ENCODE results near the gene FGFBP1.

FGFBP1 gene

DNA sequence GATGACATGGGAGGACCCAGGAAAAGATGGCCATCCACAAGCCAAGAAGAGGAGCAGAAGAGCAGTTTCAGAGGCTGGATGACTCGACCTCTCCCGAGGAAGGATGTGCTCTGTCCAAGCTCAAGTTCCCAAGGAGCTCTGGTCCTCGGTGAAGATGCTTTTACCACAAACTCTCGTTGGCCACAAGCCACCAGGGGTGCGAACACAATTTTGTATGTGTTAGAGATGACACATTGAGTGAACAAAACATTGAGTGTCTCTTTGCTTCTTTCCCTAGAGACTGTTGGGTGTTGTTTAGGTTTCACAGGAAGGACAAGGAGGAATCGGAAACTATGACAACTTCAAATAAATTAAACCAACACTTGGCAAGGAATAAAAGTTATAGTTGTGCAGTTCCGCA is 26.3 kb downstream of the FGFBP1 start:
- no peak for DNase-seq (ENCODE audit: low read depth)

DNA sequence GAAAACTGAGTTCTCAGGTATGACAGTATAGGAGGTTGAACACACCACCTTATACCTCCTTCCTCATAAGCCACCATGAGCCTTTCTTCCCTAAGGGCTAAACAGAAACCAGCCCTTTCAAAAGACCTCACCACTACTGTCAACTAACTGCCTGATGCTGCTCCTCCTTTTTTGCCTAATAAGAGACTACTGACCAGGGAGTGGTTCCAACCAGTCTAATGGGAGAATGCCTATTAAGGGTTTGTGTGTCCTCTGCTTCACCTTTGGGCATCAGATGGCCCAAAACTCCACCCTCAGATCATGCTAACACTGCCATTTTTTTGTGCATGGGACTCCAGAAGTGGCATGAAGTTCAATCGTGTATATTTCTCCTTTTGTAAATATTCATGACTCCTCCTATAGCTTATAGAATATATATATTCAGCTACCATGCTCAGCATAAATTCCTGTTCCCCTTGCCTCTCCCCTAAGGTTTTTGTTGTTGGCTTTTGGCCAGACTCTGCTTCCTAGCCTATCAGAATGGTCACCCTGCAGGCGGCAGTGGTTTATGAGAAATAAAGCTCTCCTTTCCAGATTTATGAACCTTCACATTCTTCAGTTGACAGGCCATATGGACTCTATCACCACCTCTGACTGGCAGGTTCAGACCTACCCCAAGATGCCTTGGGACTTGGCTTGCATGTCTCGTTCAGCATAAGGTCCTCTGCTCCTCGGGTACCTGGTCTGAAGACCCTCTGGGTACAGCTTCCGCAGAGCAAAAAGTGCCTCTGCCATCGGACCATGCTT is 28.2 kb downstream of the FGFBP1 start:
- no peak for DNase-seq (ENCODE audit: low read depth)

DNA sequence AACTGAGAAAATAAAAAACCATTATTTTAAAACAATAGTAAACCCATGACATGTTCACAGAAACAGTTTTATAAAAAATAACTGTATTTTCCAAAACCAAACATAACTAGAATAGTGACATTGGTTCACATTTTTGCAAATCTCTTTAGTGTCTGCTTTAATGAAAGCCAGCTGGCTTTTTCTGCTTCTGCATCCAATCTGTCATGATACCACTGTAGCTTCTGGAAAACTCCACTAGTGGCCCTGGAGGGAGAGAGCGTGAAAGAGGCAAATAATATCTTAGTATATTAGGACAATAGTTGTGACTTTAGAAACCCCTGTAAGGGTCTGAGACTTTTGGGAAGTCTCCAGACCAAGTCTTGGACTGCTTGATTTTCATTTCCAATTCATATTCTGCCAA is 31.1 kb downstream of the FGFBP1 start:
- no peak for DNase-seq (ENCODE audit: low read depth)

DNA sequence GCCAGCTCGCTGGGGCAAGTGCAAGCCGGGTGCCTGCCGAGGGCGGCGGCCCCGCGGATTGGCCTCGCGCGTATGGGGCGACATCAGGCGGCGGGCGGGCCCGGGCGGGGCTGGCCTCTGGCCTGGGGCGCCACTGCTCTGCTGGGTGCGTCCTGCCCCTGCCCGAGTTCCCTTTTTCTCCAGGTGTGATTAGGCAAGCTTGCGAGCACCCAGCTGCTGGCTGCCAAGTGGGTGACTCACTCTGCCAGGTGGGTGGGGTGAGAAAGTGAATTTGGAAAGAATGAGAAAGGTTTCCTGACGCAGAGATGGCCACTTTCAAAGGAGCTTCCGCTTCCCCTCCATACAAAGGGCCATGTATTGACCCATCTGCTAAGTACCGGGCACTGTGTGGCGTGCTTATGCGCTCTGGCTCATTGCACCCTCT is 32.5 kb downstream of the FGFBP1 start:
- DNase-seq (ENCODE audit: low read depth) = no peak

DNA sequence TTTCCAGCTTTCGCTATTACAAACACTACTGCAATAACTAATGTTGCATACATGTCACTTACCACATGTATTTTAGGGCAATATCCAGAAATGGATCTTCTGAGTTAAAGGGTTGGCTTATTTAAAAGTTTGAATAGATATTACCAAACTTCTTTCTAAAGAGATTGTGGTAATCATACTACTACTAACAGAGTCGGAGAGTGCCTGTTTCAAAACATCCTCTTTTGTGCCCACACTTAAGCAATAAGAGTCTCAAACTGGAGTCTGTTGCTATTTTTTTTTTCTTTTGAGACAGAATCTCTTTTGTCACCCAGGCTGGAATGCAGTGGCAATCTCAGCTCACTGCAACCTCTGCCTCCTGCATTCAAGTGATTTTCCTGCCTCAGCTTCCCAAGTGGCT is 35.8 kb downstream of the FGFBP1 start:
- no peak for DNase-seq (ENCODE audit: low read depth)

DNA sequence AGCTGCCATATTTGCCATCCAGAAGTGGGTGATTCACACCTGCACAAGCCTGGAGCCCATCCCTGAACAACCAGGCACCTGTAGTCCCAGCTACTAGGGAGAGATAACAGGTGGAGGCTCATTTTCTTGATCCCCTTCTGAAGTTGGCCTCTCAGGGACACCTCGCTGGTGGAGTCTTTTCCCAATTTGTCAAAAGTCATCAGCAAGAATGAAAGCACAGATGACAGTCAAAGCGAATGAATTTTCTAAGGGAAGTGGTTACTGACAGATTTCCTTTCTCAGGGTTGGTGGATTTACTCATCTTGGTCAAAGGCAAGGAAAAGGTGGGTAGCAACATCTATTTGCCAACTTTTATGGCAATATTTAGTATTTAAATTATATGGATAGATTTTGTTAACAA is 36.5 kb downstream of the FGFBP1 start:
- DNase-seq (ENCODE audit: low read depth) = no peak

DNA sequence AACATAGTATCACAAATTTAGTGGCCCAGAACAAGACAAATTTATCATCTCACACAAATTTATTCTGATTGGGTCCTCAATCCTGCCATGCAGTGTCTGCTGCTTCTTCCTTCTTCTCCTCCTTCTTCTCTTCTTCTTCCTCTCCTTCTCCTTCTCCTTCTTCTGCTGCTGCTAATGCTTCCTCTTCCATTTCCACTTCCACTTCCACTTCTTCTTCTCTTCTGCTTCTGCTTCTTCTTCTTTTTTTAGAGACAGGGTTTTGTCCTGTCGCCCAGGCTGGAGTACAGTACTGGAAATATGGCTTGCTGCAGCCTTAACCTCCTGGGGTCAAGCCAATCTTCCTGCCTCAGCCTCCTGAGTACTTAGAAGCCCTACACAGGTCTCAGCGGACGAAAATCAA is 37.5 kb downstream of the FGFBP1 start:
- DNase-seq (ENCODE audit: low read depth) = no peak

DNA sequence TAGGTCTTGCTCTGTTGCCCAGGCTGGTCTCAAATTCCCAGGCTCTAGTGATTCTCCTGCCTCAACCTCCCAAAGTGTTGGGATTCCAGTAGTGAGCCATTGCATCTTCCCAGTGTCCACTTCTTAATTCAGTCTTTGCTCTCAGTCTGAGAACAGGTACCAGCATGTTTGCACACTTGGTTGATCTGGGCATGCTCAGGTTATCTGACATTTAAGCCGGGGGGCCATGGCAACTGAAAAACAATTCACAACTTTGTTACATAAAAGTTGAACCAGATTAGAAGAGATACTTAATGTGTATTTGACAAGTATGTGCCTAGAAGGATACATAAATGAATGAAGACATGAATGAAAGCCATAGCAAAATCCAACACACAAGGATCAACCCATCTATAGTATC is 39.0 kb downstream of the FGFBP1 start:
- DNase-seq (ENCODE audit: low read depth) = no peak

DNA sequence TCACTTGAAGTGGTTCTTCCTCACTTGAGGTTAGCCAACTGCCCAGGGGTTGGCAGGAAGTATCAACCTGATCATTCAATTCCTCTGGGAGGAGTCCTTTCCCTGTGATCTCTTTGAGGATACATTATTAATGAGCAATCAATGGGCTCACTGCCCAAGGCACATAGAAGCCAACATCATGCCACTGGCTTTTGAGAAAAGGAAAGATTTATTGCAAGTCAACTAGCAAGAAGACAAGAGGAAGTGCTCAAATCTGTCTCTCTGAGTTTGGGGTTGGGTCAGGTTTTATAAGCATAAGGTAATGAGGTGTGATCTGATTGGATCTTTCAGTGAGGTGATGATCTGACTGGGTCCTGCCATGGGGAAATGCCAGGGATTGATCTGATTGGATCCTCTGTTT is 39.6 kb downstream of the FGFBP1 start:
- no peak for DNase-seq (ENCODE audit: low read depth)

DNA sequence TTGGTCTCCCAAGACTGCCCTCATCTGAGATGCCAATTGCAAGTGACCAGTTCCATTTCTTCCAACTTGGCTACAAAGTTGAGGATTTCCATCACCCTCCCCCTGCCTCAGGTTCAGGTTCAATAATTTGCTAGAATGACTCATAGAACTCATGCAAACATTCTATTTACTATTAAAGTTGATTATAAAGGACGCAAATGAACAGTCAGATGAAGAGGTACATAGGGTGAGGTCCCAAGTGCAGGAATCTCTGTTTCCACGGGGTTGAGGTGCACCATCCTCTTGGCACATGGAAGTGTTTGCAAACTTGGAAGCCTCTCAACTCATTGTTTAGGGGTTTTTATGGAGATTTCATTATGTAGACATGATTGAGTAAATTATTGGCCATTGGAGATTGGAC is 41.0 kb downstream of the FGFBP1 start:
- no peak for DNase-seq (ENCODE audit: low read depth)

DNA sequence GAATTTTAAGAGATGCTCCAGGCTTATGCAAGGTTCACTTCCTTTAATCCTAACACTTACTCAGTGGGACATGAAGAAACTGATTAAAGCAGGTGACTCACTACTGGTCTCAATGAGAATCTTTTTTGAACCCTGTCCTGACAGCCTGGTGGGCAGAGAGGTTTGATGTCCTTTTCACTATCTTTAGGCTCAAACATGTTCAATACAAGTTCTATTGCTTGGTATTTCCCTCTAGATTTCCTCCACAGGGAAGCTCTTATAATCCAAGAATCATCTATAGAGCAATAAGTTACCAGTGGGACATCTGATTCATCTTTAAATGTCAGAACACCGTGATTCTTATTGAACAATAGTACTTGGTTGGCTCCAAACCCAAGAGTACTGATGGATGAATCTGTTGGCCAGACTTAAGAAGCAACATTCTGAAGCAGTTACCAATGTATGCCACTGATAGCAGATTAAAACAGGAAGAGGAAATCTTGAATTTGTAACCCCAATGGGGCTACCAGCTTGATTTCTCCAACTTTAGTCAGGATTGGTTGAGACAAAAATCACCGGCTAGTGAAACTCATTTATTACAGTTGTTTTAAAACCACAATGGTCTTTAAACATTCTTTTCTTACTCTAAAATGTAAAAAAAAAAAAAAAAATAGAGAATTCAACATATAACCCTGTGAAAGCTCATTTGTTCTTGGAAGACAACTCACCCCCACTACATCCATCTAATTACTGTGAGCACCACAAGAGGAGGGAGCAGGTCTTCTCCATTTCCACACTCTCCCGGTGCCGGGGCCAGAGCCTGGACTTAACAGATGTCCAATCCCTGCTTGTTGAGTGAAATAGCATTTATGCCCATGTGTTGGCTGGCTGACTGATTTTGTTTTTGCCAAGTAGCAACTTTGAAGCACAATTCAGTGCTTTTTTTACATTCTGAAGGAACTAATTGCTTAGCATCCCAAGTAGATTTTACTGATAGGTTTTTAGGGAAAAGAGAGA is 43.3 kb downstream of the FGFBP1 start:
- DNase-seq (ENCODE audit: low read depth) = peak; percentile 39

DNA sequence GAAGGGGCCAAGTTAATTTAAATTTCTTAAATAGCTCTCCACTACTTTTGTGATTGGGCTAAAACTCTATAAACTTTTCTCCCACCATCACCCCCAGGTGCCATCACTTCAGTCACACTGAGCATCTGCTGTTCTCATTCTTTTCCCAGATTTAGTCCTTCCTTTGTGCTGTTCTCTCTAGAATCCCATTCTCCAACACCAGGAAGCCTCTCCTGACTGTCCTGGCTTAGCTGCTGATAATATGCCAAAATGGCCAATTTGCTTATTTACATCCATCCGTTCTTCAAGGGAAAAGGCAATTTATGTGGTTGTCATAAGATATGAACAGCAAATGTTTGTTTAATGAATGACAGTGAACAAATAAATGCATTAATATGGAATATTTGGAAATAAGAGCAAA is 44.1 kb downstream of the FGFBP1 start:
- DNase-seq (ENCODE audit: low read depth) = no peak

DNA sequence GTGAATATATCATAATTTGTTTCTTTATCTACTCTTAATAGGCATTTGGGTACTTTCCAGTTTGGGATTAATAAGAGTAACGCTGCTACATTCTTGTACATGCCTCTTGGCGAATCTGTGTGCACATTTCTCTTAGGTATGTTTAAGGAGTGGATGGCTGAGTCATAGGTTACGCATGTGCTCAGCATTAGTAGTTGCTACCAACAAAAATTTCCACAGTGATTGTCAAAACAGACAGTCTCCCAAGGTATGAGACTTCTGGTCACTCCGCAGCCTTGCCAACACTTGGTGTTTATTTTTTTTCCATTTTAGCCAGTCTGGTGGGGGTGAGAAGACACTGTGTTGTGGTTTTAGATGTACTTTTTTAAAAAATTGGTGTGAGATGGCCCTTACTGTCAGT is 44.6 kb downstream of the FGFBP1 start:
- DNase-seq (ENCODE audit: low read depth) = peak; percentile 97

DNA sequence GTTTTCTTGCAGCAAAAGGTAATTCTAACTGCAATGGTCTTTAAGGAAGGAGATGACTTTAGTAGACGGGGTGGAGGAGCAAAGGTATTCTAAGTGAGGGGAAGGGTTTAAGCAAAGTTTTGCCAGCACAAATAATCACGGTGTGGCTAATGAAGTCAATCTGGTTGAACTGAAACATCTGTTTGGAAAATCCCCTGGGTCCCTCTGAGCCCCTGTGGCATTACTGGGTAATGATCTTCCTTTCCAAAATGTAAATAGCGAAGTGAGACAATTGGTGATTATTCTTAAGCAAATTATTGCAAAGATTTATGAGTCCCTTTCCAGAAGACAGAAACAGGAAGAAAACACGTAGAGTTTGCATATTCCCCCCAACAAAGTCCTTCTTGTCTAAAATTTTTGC is 47.2 kb downstream of the FGFBP1 start:
- no peak for DNase-seq (ENCODE audit: low read depth)

DNA sequence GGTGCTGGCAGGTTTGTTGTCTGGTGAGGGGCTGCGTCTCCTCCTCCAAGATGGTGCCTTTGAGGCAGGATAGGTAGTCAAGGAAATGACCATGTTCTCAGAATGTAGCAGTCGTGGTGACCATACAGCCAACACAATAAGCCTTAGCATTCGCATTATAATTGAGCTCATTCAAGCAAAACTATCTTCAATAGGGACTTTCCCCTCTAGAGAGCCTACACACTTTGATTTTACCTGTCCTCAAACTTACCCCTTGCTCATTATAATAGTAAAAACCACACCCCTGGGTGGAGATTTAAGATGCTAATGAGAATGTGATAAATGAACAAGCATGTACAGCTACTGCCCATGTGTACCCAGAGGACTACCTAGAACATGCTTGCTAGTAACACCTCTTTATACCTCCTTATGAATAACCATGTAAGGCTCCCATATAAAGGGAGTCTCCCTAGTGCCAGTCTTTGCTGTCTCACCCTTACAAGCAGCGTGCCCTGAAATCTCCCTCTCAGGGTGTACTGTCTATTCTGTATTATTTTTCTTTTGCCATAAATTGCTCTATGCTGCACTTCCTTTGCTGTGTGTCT is 48.2 kb downstream of the FGFBP1 start:
- DNase-seq (ENCODE audit: low read depth) = no peak

DNA sequence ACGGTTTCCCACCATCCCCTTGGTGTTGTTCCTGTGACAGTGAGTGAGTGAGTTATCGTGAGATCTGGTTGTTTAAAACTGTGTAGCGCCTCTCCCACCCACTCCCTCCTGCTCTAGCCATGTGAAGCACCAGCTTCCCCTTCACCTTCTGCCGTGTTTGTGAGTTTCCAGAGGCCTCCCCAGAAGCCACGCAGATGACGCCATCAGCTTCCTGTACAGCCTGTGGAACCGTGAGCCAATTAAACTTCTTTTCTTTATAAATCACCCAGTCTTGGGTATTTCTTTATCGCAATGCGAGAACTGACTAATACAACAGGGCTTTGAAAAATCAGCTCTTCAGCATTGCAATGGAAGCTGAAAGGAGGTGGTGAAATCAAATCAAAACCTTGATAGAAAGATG is 50.0 kb downstream of the FGFBP1 start:
- peak; percentile 50 for DNase-seq (ENCODE audit: low read depth)
